HG03558 (cell line): ENCODE data around the gene APP.

Source experiments
- ATAC-seq: cut with Tn5 transposase; IDR thresholded peaks from one replicate; pipeline ENCODE4 v1.9.1; 2021; ENCODE audit warnings: moderate number of reproducible peaks; ENCODE audit not compliant: unreplicated experiment; ENCODE audit errors: extremely low read depth

The APP gene

DNA sequence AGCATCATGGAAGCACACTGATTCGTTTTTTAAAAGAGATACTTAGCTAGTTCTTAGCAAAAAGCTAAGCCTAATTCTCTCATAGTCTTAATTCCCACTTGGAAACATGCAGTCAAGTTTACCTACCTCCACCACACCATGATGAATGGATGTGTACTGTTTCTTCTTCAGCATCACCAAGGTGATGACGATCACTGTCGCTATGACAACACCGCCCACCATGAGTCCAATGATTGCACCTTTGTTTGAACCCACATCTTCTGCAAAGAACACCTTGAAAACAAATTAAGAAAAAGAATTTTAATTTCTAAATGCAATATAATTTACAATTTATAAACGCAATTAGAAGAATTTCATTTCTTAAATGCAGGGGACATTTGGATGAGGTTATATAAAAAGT is 279.0 kb downstream of the APP start:
- no peak for ATAC-seq

DNA sequence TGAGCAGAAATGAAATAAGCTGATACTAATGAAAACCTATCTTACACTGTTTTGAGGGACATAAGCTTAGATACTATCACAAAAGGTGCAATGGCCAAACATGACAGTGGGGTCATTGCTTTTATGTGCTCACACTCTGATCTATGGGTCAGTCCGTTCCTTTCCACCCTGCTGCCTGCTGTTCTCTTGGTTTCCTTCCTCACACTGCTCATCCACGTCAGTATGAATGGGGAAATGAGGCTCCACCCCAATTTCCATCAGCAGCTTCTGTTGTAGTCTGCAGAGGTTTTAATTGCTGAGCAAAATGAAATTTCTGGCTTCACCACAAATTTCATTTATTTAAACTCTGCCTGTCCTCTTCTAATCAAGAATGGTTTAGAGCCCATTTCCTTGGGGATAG is 280.6 kb downstream of the APP start:
- no peak for ATAC-seq

GRCh38 chr21:25888711-25889110 is 281.9 kb downstream of the APP start:
- no peak for ATAC-seq

DNA sequence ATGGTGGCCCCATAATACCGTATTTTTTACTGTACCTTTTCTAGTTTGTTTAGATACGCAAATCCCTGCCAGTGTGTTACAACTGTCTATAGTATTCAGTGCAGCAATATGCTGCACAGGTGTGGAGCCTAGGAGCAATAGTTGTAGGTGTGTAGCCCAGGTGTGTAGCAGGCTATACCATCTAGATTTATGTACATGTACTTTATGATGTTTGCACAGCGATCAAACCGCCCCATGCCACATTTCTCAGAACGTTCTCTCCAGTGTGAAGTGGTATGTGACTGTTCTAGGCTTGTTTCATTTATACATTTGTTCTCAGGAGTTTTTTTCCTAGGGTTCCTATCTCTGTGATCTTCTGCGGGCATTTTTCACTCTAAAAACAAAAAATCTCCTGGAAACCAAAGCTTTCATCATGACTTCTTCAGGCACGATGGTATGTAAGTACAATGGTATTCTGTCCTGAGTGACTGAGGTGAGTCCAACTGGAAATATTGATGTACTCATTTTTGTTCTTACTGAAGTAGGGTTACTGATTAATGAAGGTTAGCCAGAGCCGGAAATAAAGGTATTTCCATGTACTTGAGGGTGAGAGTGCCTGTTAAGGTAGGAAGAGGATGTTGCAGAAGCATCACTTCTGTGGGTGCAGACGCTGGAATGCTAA is 282.8 kb downstream of the APP start:
- ATAC-seq, result no peak

GRCh38 chr21:25887166-25887565 is 283.4 kb downstream of the APP start:
- ATAC-seq, result no peak

- no peak for ATAC-seq
These were observed 284.7 kb downstream of the APP start for GRCh38 chr21:25885880-25886279.

GRCh38 chr21:25885405-25885804 is 285.2 kb downstream of the APP start:
- ATAC-seq, result no peak

DNA sequence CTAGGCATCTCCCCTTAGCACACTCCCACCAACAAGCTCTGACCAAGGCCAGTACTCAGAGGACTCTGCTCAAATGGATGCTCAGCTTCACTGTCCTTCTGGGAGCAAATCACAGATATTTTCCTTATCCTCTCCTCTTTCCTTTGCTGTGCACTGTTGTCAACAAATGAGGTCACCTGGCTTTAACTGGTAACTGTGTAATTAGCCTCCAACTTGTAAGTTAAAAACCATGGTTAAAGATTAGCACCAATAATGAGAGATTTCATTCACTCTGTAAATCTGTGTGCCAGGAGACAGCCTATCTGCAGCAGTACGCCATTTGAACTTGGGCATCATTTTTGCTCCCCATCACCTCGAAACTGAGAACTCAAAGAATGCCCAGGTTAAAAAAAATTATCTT is 286.3 kb downstream of the APP start:
- no peak for ATAC-seq

- peak; percentile 90 for ATAC-seq
These were observed 288.8 kb downstream of the APP start for GRCh38 chr21:25881524-25882376.

GRCh38 chr21:25879203-25879602 is 291.4 kb downstream of the APP start:
- ATAC-seq, result no peak

GRCh38 chr21:25878344-25878743 is 292.2 kb downstream of the APP start:
- no peak for ATAC-seq

DNA sequence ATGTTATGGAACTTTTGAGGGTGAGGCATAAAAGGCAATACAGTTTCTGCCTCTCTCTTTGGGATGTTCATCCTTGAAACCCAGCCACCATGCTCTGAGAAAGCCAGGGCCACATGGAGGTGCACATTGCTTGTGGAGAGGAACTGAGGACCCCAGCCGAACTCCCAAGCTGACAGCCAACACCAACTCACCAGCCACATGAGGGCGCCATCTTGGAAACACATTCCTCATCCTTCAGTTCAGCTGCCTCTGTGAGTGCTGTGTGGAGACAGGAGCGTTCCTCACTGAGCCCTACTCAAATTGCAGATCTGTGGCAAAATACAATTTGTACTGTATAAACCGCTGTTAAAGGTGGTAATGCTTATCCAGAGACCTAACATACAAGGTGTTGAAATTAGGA is 298.3 kb downstream of the APP start:
- ATAC-seq, result no peak

DNA sequence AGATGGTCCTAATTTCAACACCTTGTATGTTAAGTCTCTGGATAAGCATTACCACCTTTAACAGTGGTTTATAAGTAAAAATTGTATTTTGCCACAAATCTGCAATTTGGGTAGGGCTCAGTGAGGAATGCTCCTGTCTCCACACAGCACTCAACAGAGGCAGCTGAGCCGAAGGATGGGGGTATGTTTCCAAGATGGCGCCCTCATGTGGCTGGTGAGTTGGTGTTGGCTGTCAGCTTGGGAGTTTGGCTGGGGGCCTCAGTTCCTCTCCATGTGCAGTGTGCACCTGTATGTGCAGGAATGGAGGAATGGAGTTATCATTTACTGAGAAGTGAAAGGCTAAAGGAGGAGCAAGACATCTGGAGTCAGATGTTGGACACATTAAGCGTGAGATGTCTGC is 299.0 kb downstream of the APP start:
- ATAC-seq, result no peak

GRCh38 chr21:25870084-25870483 is 300.5 kb downstream of the APP start:
- ATAC-seq, result no peak

DNA sequence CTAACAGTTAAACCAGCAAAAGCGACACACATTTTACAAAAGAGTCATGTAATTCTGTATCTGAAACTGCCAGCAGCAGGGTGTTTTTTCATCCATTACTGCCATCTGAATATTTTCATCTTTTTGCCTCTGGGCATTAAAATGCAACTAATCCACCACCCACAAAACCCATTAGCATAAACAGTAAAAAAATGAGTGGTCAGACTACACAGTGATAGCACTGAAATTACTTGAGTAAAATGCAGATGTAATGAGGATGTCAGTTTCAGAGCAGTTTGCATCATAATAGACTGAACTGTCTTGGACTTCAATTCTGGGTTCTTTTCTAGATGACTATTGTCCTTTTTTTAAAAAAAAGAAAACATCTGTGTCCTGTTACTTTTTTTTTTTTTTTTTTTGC is 303.5 kb downstream of the APP start:
- no peak for ATAC-seq

- no peak for ATAC-seq
These were observed 306.8 kb downstream of the APP start for GRCh38 chr21:25863747-25864146.

- no peak for ATAC-seq
These were observed 307.5 kb downstream of the APP start for GRCh38 chr21:25863031-25863430.

GRCh38 chr21:25862596-25862995 is 308.0 kb downstream of the APP start:
- no peak for ATAC-seq

DNA sequence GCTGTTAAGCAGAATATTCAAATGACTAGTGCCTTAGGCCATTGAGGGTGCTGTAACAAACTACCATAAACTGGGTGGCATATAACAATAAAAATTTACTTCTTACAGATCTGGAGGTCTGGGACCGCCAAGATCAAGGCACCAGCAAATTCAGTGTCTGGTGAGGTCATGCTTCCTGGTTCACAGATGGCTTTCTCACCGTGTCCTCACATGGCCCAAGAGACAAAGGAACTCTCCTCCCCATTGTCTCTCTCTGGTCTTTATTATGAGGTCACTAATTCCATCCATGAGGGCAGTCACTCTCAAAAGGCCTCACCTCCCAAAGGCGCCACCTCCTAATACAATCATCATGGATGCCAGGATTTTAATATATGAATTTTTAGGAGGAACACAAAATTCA is 308.5 kb downstream of the APP start:
- no peak for ATAC-seq

DNA sequence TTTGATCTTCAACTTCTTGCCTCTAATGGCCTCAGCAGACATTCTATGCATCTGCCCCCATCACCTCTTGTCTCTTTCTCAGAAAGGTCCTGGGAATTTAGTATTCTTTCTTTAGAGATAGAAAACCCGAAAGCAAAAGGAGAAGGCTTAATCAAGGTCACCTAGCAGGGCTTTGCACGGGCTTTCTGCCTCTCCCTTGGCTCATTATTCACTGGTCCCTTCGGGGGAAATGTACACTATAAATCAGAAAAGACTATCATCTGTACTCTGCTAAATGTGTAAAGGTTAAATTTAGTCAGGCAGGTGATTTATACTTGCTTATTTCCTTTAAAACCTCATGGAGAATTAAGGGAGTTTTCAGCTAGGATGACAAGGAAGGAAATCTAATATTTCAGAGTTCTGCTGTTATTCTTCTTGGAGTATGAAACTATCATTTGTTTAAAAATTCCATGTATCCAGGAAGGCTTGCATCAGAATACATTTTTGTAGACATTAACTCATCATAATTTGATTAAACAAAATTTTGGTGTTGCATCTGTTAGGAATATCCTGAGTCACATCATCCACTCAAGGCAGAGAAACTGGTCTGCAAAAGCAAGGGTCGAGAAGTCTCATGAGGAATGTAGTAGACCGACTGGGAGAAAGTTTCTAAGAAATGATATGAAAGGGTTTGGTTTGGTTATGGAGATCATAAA is 311.2 kb downstream of the APP start:
- no peak for ATAC-seq

GRCh38 chr21:25858325-25858724 is 312.2 kb downstream of the APP start:
- ATAC-seq, result no peak
